Upper lobe of left lung (tissue), 4 donors: ENCODE measurements around the gene KCNIP4.

Source experiments
- CTCF ChIP-seq, 6 experiments: fragments of 450-650 bp in 4 of 6; fragments of 200-600 bp in 2 of 6; sonication (generic) in 2 of 6; IDR thresholded peaks; one replicate each; pipeline ENCODE4 v1.5.1; 2016 to 2019; ENCODE audit warnings: antibody characterized with exemption in 6 of 6
- POLR2A ChIP-seq, 4 donors: fragments of 450-650 bp; IDR thresholded peaks; one replicate each; pipeline ENCODE4 v1.5.1; 2016 to 2017; ENCODE audit warnings: antibody characterized with exemption in 4 of 4, mild to moderate bottlenecking in 2 of 4
- POLR2AphosphoS5 ChIP-seq, 2 donors: sonication (generic); formaldehyde crosslinking; IDR thresholded peaks; one replicate each; pipeline ENCODE4 v1.5.1; 2017; ENCODE audit warnings: antibody characterized with exemption in 2 of 2

- TF ChIP-seq CTCF (IDR thresholded peaks at IDR 0.05): no peak
- no peak for TF ChIP-seq POLR2A (IDR thresholded peaks at IDR 0.05)
- TF ChIP-seq POLR2AphosphoS5 (IDR thresholded peaks at IDR 0.05): no peak
Observed at GRCh38 chr4:21882051-21882839, 66.3 kb downstream of the KCNIP4 start.
